HepG2 (cell line): ENCODE results near the gene HCRTR1. TPM values are rescaled to one million over a fixed set of nuclear protein-coding genes. Genes with fewer than 3 reads are reported as not detected.

ENCODE experiments used
- ATAC-seq: fragments of 200-7000 bp; cut with Tn5 transposase; 3 replicates; pipeline ENCODE4 v1.9.1; 2020; ENCODE audit warnings: mild to moderate bottlenecking, moderate library complexity
- BruUV-seq: library from RNA; stranded (reverse); fragments of 400-500 nt; replicated peaks from 2 replicates; lab custom pipeline; 2021; lab: Mats Ljungman, UMichigan
- CTCF ChIA-PET: fragments of 300-600 bp; formaldehyde crosslinking; extraction: SDS; loops from one replicate; lab custom pipeline; 2021; ENCODE audit warnings: low total read pairs, inconsistent platforms, low intra/inter-chr PET ratio; lab: Yijun Ruan, JAX
- POLR2A ChIA-PET: fragments of 350-600 bp; sonication (Branson Sonifier 250); formaldehyde crosslinking; loops from one replicate; lab custom pipeline; 2020; ENCODE audit warnings: antibody characterized with exemption, inconsistent platforms; lab: Yijun Ruan, JAX
- DNase-seq: peaks from one replicate; pipeline ENCODE4 v3.0.0-alpha.2; 2015; ENCODE audit warnings: low spot score
- FAIRE-seq: peaks from 3 replicates; lab custom pipeline; 2011; peaks lifted over from hg19 to GRCh38; lab: Jason Lieb, UNC
- H2AFZ ChIP-seq: one replicate; pipeline ENCODE4 v1.6.1; 2011; ENCODE audit warnings: low read length, inconsistent platforms
- H3K27ac ChIP-seq: fragments of 300-600 bp; 3 replicates; pipeline ENCODE4 v1.8.0; 2011; ENCODE audit warnings: mixed run types, mild to moderate bottlenecking, mixed read lengths, low read length, inconsistent platforms; ENCODE audit not compliant: insufficient read depth; ENCODE audit errors: extremely low read length
- H3K27me3 ChIP-seq, 2 experiments: fragments of 200-600 bp in 1 of 2; 2 replicates in 1 of 2; 3 replicates in 1 of 2; pipeline versions ENCODE4 v1.6.0 to v1.8.0; 2011; ENCODE audit warnings: low read length in 2 of 2, mild to moderate bottlenecking in 2 of 2, moderate library complexity in 2 of 2, inconsistent platforms in 1 of 2; ENCODE audit not compliant: insufficient read depth in 2 of 2, control insufficient read depth in 1 of 2
- H3K36me3 ChIP-seq, 2 experiments: fragments of 200-600 bp in 1 of 2; replicated peaks in 1 of 2; 2 replicates in 1 of 2; 3 replicates in 1 of 2; pipeline versions ENCODE4 v1.5.1 to v1.8.0; 2011; ENCODE audit warnings: low read length in 2 of 2, inconsistent platforms in 1 of 2; ENCODE audit not compliant: insufficient read depth in 2 of 2, control insufficient read depth in 1 of 2
- H3K4me1 ChIP-seq: 2 replicates; pipeline ENCODE4 v1.5.1; 2012; ENCODE audit warnings: low read length, inconsistent platforms; ENCODE audit not compliant: insufficient read depth
- H3K4me2 ChIP-seq: 2 replicates; pipeline ENCODE4 v1.6.0; 2011; ENCODE audit warnings: low read depth, low read length, inconsistent platforms
- H3K4me3 ChIP-seq, 3 experiments: fragments of 200-600 bp in 1 of 3; sonication (generic), shearing (Covaris generic) in 1 of 3; replicated peaks in 1 of 3; 2 replicates each; pipeline ENCODE4 v1.5.1; 2011 to 2016; ENCODE audit warnings: low read length in 3 of 3, inconsistent platforms in 2 of 3, low read depth in 2 of 3, mild to moderate bottlenecking in 2 of 3, control low read depth in 1 of 3, mixed read lengths in 1 of 3; ENCODE audit not compliant: insufficient read depth in 1 of 3
- H3K79me2 ChIP-seq: one replicate; pipeline ENCODE4 v1.6.1; 2011; ENCODE audit warnings: low read length, inconsistent platforms; ENCODE audit not compliant: insufficient read depth
- H3K9ac ChIP-seq: 2 replicates; pipeline ENCODE4 v1.6.0; 2011; ENCODE audit warnings: mild to moderate bottlenecking, low read depth, low read length, inconsistent platforms; ENCODE audit not compliant: insufficient read depth
- H3K9me3 ChIP-seq: 2 replicates; pipeline ENCODE4 v1.5.1; 2012; ENCODE audit warnings: mild to moderate bottlenecking, low read length
- H4K20me1 ChIP-seq: 2 replicates; pipeline ENCODE4 v1.6.0; 2011; ENCODE audit warnings: inconsistent platforms, mild to moderate bottlenecking, low read length, moderate library complexity; ENCODE audit not compliant: insufficient read depth
- KMT2A ChIP-seq: sonication (generic); formaldehyde crosslinking; IDR thresholded peaks from 2 replicates; pipeline ENCODE4 v1.4.0; 2020; ENCODE audit warnings: missing genetic modification reagents
- ONECUT2 ChIP-seq: sonication (generic); formaldehyde crosslinking; IDR thresholded peaks from 2 replicates; pipeline ENCODE4 v1.4.0; 2020; ENCODE audit warnings: missing genetic modification reagents
- POLR2AphosphoS2 ChIP-seq: IDR thresholded peaks from 2 replicates; pipeline ENCODE4 v1.6.1; 2011; ENCODE audit warnings: low read depth, low read length, improper control_type of control experiment
- SAP130 ChIP-seq: IDR thresholded peaks from 2 replicates; pipeline ENCODE4 v1.6.1; 2016; ENCODE audit warnings: low read depth
- SMAD9 ChIP-seq: sonication (generic); formaldehyde crosslinking; IDR thresholded peaks from 2 replicates; pipeline ENCODE4 v1.5.1; 2020; ENCODE audit warnings: mild to moderate bottlenecking, missing genetic modification reagents
- SSRP1 ChIP-seq: IDR thresholded peaks from 2 replicates; pipeline ENCODE4 v1.6.1; 2016; ENCODE audit warnings: control low read depth
- TBX3 ChIP-seq: fragments of 450-650 bp; IDR thresholded peaks from 2 replicates; pipeline ENCODE4 v1.6.1; 2017; ENCODE audit warnings: antibody characterized with exemption, mild to moderate bottlenecking, inconsistent platforms, borderline replicate concordance
- WGBS: methylation state at CpG from one replicate; pipeline ENCODE4 v1.1.6; 2017; ENCODE audit warnings: low lambda C conversion rate; 5-methylcytosine and 5-hydroxymethylcytosine counted together
- in situ Hi-C: cut with HindIII; loops from 2 replicates; pipeline ENCODE4 v1.10.0; 2017; ENCODE audit warnings: low pct_unique_long_range_greater_than_20kb; ENCODE audit not compliant: extremely low pct_ligation_motif_present
- intact Hi-C: fragments of 100-400 bp; cut with micrococcal nuclease; formaldehyde crosslinking; loops from one replicate; pipeline ENCODE4 v1.10.0; 2022; ENCODE audit not compliant: unreplicated experiment
- polyA plus RNA-seq, 8 experiments: library from polyadenylated mRNA; depleted of rRNA in 3 of 8; stranded (reverse) in 7 of 8; unstranded in 1 of 8; fragments of >200 nt; fragmentation: Illumina TruSeq in 4 of 8; extraction: Trizol in 4 of 8; gene quantifications; 2 replicates each; pipeline versions ENCODE4 v1.2.1 to v1.2.3, GENCODE V29; 2011 to 2016; ENCODE audit warnings: low read depth in 4 of 8, missing spikeins in 1 of 8, mixed read lengths in 1 of 8; ENCODE audit not compliant: insufficient read depth in 1 of 8
- total RNA-seq, 5 experiments: library from RNA; depleted of rRNA; stranded (reverse); fragments of >200 nt; fragmentation: Illumina TruSeq; extraction: Trizol; gene quantifications; 2 replicates each; pipeline ENCODE4 v1.2.3, GENCODE V29; 2016; ENCODE audit warnings: low read depth in 1 of 5
- TF ChIP-seq, protein P1 (sequence below): sonication (generic); formaldehyde crosslinking; IDR thresholded peaks from 2 replicates; pipeline ENCODE4 v1.5.0; 2020; ENCODE audit warnings: missing genetic modification reagents

Gene HCRTR1
- total and polyA plus RNA-seq, 2 of the 13 experiments (the other 11 are each of a cell fraction or from before 2014, with no cell fraction given) = not detected

DNA sequence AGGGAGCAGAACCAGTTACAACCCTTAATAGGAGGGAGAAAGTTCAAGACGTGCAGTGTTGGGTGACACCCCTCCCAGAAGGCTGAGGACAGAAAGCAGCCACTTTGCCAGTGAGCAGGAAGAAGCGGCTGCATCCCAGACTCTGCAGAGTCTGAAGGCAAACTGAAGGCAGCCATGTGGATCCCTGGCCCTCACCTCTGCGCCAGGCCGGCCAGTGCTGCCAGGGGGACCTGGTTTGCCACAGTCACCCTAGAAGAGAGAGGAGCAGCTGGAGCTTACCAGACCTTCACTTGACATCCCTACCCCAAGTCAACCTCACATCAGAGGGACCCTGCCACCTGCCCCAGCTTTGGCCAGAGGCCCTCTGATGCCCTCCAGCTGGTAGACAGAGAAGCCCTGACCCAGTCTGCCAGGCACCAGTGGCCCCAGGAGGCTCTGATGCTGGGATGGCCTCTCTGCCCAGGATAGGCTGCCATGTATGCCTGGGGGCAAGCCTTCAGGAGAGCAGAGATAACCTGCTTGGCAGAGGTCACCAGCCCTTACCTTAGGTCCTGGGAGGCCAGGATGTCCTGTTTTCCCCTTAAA lies 43.5 kb downstream of the HCRTR1 start:
- Histone ChIP-seq H3K79me2 (no peaks in the 10 kb centered on the region), H3K4me1 (no peaks in the 10 kb centered on the region), H3K4me2 (no peak overlapping the region), H4K20me1 (no peaks in the 10 kb centered on the region), H3K9ac (no peak overlapping the region), H3K9me3 (no peaks in the 10 kb centered on the region), H2AFZ (no peak overlapping the region), H3K27ac (no peak overlapping the region), H3K4me3 (no peak overlapping the region), H3K36me3 (no peaks in the 10 kb centered on the region), H3K27me3 (no peaks in the 10 kb centered on the region)
- no peak for FAIRE-seq
- no peak for DNase-seq
- in situ Hi-C loops (no loop called here), intact Hi-C loops (no loop called here)
- TF ChIP-seq KMT2A (CRISPR knock-in tag) (no peak), POLR2AphosphoS2 (no peak), ONECUT2 (no peak), TBX3 (no peak), SAP130 (no peak), SSRP1 (CRISPR knock-in tag) (no peak)
- TF ChIP-seq, protein P1, sequence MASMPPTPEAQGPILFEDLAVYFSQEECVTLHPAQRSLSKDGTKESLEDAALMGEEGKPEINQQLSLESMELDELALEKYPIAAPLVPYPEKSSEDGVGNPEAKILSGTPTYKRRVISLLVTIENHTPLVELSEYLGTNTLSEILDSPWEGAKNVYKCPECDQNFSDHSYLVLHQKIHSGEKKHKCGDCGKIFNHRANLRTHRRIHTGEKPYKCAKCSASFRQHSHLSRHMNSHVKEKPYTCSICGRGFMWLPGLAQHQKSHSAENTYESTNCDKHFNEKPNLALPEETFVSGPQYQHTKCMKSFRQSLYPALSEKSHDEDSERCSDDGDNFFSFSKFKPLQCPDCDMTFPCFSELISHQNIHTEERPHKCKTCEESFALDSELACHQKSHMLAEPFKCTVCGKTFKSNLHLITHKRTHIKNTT (CRISPR knock-in tag) = no peak
- CTCF ChIA-PET = no interaction called here
- WGBS = no CpG with 5 or more reads among the region's 4 CpGs
- BruUV-seq = no TSS peak
- POLR2A ChIA-PET = interaction anchor here (1.4 kb wide), 1 partner anchor 42 kb away, joined by 3 read pairs; the partner anchor contains the start of gene COL16A1
- ATAC-seq = no peak

DNA sequence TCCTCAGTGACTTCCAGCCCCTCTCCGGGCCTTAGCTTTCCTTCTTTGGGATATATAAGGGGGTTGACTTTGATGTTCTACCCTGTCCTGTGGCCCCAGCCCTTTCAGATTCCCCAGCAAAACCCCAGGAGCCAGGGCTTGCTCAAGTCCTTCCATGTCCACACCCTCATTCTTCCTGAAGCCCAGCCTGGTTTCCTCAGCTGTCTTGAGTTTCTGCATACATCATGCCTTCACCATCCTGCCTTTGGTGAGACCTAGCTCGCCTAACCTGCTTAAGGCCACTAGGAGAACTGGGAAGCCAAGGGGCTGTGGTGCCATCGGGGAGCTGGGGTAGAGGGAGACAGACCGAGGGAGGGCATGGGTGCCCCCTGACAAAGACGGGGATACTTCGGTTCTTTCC lies 44.4 kb downstream of the HCRTR1 start:
- in situ Hi-C loops = no loop called here
- no peaks in the 10 kb centered on the region for H3K9me3 ChIP-seq
- H3K4me1 ChIP-seq = peaks cover 8% of the 10 kb centered on the region
- ATAC-seq = no peak
- no peaks in the 10 kb centered on the region for H4K20me1 ChIP-seq
- no peaks in the 10 kb centered on the region for H3K36me3 ChIP-seq
- no peak overlapping the region for H3K9ac ChIP-seq
- H3K4me3 ChIP-seq = no peak overlapping the region
- no peak overlapping the region for H3K27ac ChIP-seq
- no peaks in the 10 kb centered on the region for H3K27me3 ChIP-seq
- ChIA-PET POLR2A (interaction anchor here (1.4 kb wide), 1 partner anchor 42 kb away, joined by 3 read pairs; the partner anchor contains the start of gene COL16A1), CTCF (interaction anchor here (1.0 kb wide), 1 partner anchor 54 kb away, joined by 3 read pairs; no protein-coding TSS in a partner anchor)
- BruUV-seq = no TSS peak
- 86% methylated on average over 5 of the region's 6 CpGs for WGBS
- H3K79me2 ChIP-seq = no peaks in the 10 kb centered on the region
- intact Hi-C loops = no loop called here
- no peak for FAIRE-seq
- no peak for TF ChIP-seq SMAD9 (CRISPR knock-in tag)
- DNase-seq = no peak
- H2AFZ ChIP-seq = no peak overlapping the region
- H3K4me2 ChIP-seq = no peak overlapping the region
